GM23338 (cell line): ENCODE data around the gene RNGTT. TPM values are rescaled to one million over a fixed set of nuclear protein-coding genes. Genes with fewer than 3 reads are reported as not detected.

ENCODE experiments used
- ATAC-seq: fragments of 200-7000 bp; cut with Tn5 transposase; 3 replicates; pipeline ENCODE4 v1.9.1; 2020
- DNase-seq: peaks from one replicate; pipeline ENCODE4 v3.0.0-alpha.2; 2015; ENCODE audit warnings: low spot score
- H2AFZ ChIP-seq: fragments of 200-600 bp; sonication (generic); 2 replicates; pipeline ENCODE4 v1.8.0; 2016; ENCODE audit warnings: antibody characterized with exemption, mild to moderate bottlenecking, moderate library complexity
- H3F3A ChIP-seq: fragments of 200-600 bp; sonication (generic); replicated peaks from 2 replicates; pipeline ENCODE4 v1.8.0; 2017; ENCODE audit warnings: antibody characterized with exemption, mixed run types, low read depth
- H3K27ac ChIP-seq: fragments of 200-600 bp; sonication (generic); 2 replicates; pipeline ENCODE4 v1.6.1; 2016; ENCODE audit warnings: low read depth
- H3K27me3 ChIP-seq: fragments of 200-600 bp; sonication (generic); 2 replicates; pipeline ENCODE4 v1.8.0; 2016; ENCODE audit warnings: mild to moderate bottlenecking, mixed run types, moderate library complexity; ENCODE audit not compliant: insufficient read depth
- H3K36me3 ChIP-seq: fragments of 200-600 bp; sonication (generic); 2 replicates; pipeline ENCODE4 v1.8.0; 2016; ENCODE audit warnings: mild to moderate bottlenecking; ENCODE audit not compliant: insufficient read depth
- H3K4me1 ChIP-seq: fragments of 200-600 bp; sonication (generic); 2 replicates; pipeline ENCODE4 v1.8.0; 2016; ENCODE audit warnings: mild to moderate bottlenecking, moderate library complexity; ENCODE audit not compliant: insufficient read depth
- H3K4me2 ChIP-seq: fragments of 200-600 bp; sonication (generic); 2 replicates; pipeline ENCODE4 v1.7.1; 2017; ENCODE audit warnings: mixed run types
- H3K4me3 ChIP-seq: fragments of 200-600 bp; sonication (generic); 2 replicates; pipeline ENCODE4 v1.6.1; 2016; ENCODE audit warnings: mixed run types
- H3K79me2 ChIP-seq: fragments of 200-600 bp; sonication (generic); replicated peaks from 2 replicates; pipeline ENCODE4 v1.8.0; 2017; ENCODE audit warnings: mild to moderate bottlenecking; ENCODE audit not compliant: insufficient read depth
- H3K9me2 ChIP-seq: fragments of 200-600 bp; sonication (generic); 2 replicates; pipeline ENCODE4 v1.8.0; 2017; ENCODE audit not compliant: insufficient read depth
- H4K20me1 ChIP-seq: fragments of 200-600 bp; sonication (generic); replicated peaks from 2 replicates; pipeline ENCODE4 v1.8.0; 2017; ENCODE audit warnings: mild to moderate bottlenecking; ENCODE audit not compliant: insufficient read depth
- H3K27ac Mint-ChIP-seq: 2 replicates; pipeline ENCODE4 v1.8.0; 2020; ENCODE audit warnings: inconsistent platforms, mild to moderate bottlenecking, moderate library complexity, mixed read lengths
- H3K27me3 Mint-ChIP-seq: 3 replicates; pipeline ENCODE4 v1.8.0; 2022; ENCODE audit warnings: low read depth, mild to moderate bottlenecking, moderate library complexity, mixed read lengths, inconsistent platforms; ENCODE audit not compliant: insufficient read depth, poor library complexity
- H3K36me3 Mint-ChIP-seq: 3 replicates; pipeline ENCODE4 v1.8.0; 2021; ENCODE audit warnings: low read depth, mild to moderate bottlenecking, inconsistent platforms, moderate library complexity, mixed read lengths
- H3K4me1 Mint-ChIP-seq: 3 replicates; pipeline ENCODE4 v1.8.0; 2020; ENCODE audit warnings: mild to moderate bottlenecking, inconsistent platforms, mixed read lengths
- H3K4me3 Mint-ChIP-seq: 3 replicates; pipeline ENCODE4 v1.8.0; 2021; ENCODE audit warnings: moderate library complexity, mild to moderate bottlenecking, inconsistent platforms, mixed read lengths
- H3K9me3 Mint-ChIP-seq: 3 replicates; pipeline ENCODE4 v1.8.0; 2020; ENCODE audit warnings: moderate library complexity, mild to moderate bottlenecking, inconsistent platforms, mixed read lengths
- CREB1 ChIP-seq: fragments of 250-450 bp; sonication (Bioruptor Pico); IDR thresholded peaks from 2 replicates; pipeline ENCODE4 v1.5.0; 2020; ENCODE audit warnings: low read depth, mild to moderate bottlenecking, moderate library complexity
- CTCF ChIP-seq, 2 experiments: fragments of 200-600 bp in 1 of 2; sonication (generic) in 1 of 2; conservative IDR thresholded peaks; 2 replicates each; pipeline versions ENCODE4 v1.5.1 to v1.6.1; 2016 to 2017; ENCODE audit warnings: antibody characterized with exemption in 2 of 2, low read depth in 2 of 2, mild to moderate bottlenecking in 2 of 2, moderate library complexity in 1 of 2
- ETS1 ChIP-seq: IDR thresholded peaks from 2 replicates; pipeline ENCODE4 v1.6.1; 2016; ENCODE audit warnings: antibody characterized with exemption
- EZH2 ChIP-seq: fragments of 200-600 bp; sonication (generic); IDR thresholded peaks from one replicate; pipeline ENCODE4 v1.8.0; 2017; ENCODE audit warnings: antibody characterized with exemption, mild to moderate bottlenecking, low read depth; ENCODE audit not compliant: unreplicated experiment
- EZH2phosphoT487 ChIP-seq: fragments of 200-600 bp; sonication (generic); IDR thresholded peaks from one replicate; pipeline ENCODE4 v1.8.1; 2018; ENCODE audit warnings: antibody characterized with exemption; ENCODE audit not compliant: unreplicated experiment
- JUNB ChIP-seq: IDR thresholded peaks from one replicate; pipeline ENCODE4 v1.6.1; 2016; ENCODE audit warnings: antibody characterized with exemption; ENCODE audit not compliant: unreplicated experiment
- NANOG ChIP-seq: IDR thresholded peaks from 2 replicates; pipeline ENCODE4 v1.6.1; 2016; ENCODE audit warnings: antibody characterized with exemption, borderline replicate concordance
- POLR2AphosphoS5 ChIP-seq: IDR thresholded peaks from 2 replicates; pipeline ENCODE4 v1.6.1; 2016; ENCODE audit warnings: antibody characterized with exemption, low read depth
- STAT1 ChIP-seq: IDR thresholded peaks from one replicate; pipeline ENCODE4 v1.6.1; 2016; ENCODE audit warnings: antibody characterized with exemption; ENCODE audit not compliant: unreplicated experiment
- ZNF114 ChIP-seq: fragments of 250-450 bp; sonication (Bioruptor Pico); IDR thresholded peaks from 2 replicates; pipeline ENCODE4 v1.5.0; 2020; ENCODE audit warnings: mild to moderate bottlenecking, moderate library complexity
- ZNF331 ChIP-seq: fragments of 250-450 bp; sonication (Bioruptor Pico); IDR thresholded peaks from 2 replicates; pipeline ENCODE4 v1.5.0; 2020; ENCODE audit warnings: low read depth, mild to moderate bottlenecking, moderate library complexity
- polyA plus RNA-seq: library from polyadenylated mRNA; unstranded; fragments of >200 nt; fragmentation: Nextera tagmentation; extraction: Ambion mirVana; gene quantifications from 2 replicates; pipeline ENCODE4 v1.2.1, GENCODE V29; 2016
- total RNA-seq: library from RNA; depleted of rRNA; stranded (reverse); fragments of >200 nt; shearing (Covaris generic); gene quantifications from 2 replicates; pipeline ENCODE4 v1.2.3, GENCODE V29; 2014
- TF ChIP-seq, protein P1 (sequence below): IDR thresholded peaks from one replicate; pipeline ENCODE4 v1.6.1; 2018; ENCODE audit warnings: antibody characterized with exemption; ENCODE audit not compliant: unreplicated experiment

Gene RNGTT
- total and polyA plus RNA-seq, 2 experiments from 2014 or later, result 11.2 to 29.2 TPM

GRCh38 chr6:88562353-88563276 is 400.8 kb downstream of the RNGTT start (continued):
- no peak for TF ChIP-seq ETS1

DNA sequence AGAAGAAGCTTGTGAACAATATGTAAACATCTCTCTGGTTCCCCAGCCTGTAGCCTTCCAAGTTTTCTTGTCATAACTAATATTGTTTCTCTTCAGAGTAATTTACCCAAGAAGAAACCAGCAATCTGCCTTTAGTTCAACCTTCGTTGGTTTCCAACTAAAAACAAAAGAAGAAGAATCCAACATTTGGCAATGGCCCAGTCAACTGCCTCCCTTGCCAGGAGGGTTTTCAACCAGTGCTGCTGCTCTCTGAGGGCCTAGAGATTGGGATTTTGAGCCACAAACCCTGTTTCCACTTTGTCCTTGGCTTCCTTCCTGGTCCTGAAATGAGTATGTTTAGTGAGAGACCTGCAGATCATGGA is 401.5 kb downstream of the RNGTT start:
- H2AFZ ChIP-seq, result peak overlapping the region; percentile 80
- peaks cover 2% of the 10 kb centered on the region for H3K9me3 Mint-ChIP-seq
- no peaks in the 10 kb centered on the region for H3F3A ChIP-seq
- no peaks in the 10 kb centered on the region for H3K79me2 ChIP-seq
- no peak overlapping the region for H3K4me3 Mint-ChIP-seq
- no peak for DNase-seq
- H3K36me3 ChIP-seq, result no peaks in the 10 kb centered on the region
- H3K4me1 ChIP-seq, result no peaks in the 10 kb centered on the region
- no peaks in the 10 kb centered on the region for H4K20me1 ChIP-seq
- H3K36me3 Mint-ChIP-seq, result no peaks in the 10 kb centered on the region
- peaks cover 20% of the 10 kb centered on the region for H3K4me1 Mint-ChIP-seq
- H3K27ac ChIP-seq, result no peak overlapping the region
- H3K27me3 ChIP-seq, result no peaks in the 10 kb centered on the region
- H3K27ac Mint-ChIP-seq, result peak overlapping the region; percentile 23; the same call in 1 of the 2 replicates
- H3K4me3 ChIP-seq, result no peak overlapping the region
- H3K4me2 ChIP-seq, result no peak overlapping the region
- no peaks in the 10 kb centered on the region for H3K9me2 ChIP-seq
- peaks cover 1% of the 10 kb centered on the region for H3K27me3 Mint-ChIP-seq
- no peak for ATAC-seq
- TF ChIP-seq ZNF331 (no peak), EZH2 (no peak), CTCF (conservative IDR thresholded peaks at IDR 0.05; ENCODE audit: low read depth in 2 of 2) (no peak), JUNB (no peak), NANOG (no peak), POLR2AphosphoS5 (no peak), STAT1 (no peak), ETS1 (no peak), ZNF114 (CRISPR knock-in tag) (no peak), CREB1 (CRISPR knock-in tag) (no peak), EZH2phosphoT487 (no peak)
- TF ChIP-seq, protein P1, sequence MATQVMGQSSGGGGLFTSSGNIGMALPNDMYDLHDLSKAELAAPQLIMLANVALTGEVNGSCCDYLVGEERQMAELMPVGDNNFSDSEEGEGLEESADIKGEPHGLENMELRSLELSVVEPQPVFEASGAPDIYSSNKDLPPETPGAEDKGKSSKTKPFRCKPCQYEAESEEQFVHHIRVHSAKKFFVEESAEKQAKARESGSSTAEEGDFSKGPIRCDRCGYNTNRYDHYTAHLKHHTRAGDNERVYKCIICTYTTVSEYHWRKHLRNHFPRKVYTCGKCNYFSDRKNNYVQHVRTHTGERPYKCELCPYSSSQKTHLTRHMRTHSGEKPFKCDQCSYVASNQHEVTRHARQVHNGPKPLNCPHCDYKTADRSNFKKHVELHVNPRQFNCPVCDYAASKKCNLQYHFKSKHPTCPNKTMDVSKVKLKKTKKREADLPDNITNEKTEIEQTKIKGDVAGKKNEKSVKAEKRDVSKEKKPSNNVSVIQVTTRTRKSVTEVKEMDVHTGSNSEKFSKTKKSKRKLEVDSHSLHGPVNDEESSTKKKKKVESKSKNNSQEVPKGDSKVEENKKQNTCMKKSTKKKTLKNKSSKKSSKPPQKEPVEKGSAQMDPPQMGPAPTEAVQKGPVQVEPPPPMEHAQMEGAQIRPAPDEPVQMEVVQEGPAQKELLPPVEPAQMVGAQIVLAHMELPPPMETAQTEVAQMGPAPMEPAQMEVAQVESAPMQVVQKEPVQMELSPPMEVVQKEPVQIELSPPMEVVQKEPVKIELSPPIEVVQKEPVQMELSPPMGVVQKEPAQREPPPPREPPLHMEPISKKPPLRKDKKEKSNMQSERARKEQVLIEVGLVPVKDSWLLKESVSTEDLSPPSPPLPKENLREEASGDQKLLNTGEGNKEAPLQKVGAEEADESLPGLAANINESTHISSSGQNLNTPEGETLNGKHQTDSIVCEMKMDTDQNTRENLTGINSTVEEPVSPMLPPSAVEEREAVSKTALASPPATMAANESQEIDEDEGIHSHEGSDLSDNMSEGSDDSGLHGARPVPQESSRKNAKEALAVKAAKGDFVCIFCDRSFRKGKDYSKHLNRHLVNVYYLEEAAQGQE, result no peak
